ENCODE measurements around the gene TBC1D8.
"Not testable (repeated sequence)": the region's sequence is repeated elsewhere in the genome, so short reads cannot be mapped to it uniquely, and the experiment has no call there.

Gene TBC1D8

GRCh38 chr2:101063352-101064124 is 87.6 kb downstream of the TBC1D8 start:
- DNase-seq = no peak

GRCh38 chr2:101058386-101058785 is 92.8 kb downstream of the TBC1D8 start:
- no peak for DNase-seq

GRCh38 chr2:101057051-101057933 is 93.9 kb downstream of the TBC1D8 start:
- no peak for DNase-seq

GRCh38 chr2:101053117-101053516 is 98.1 kb downstream of the TBC1D8 start:
- no peak for DNase-seq

- DNase-seq = no peak
These were observed 99.0 kb downstream of the TBC1D8 start for GRCh38 chr2:101052147-101052546.

- not testable (repeated sequence) for DNase-seq
These were observed 100.3 kb downstream of the TBC1D8 start for GRCh38 chr2:101050886-101051285.

GRCh38 chr2:101048756-101049155 is 102.4 kb downstream of the TBC1D8 start:
- DNase-seq = no peak

GRCh38 chr2:101047774-101048173 is 103.4 kb downstream of the TBC1D8 start:
- no peak for DNase-seq

- DNase-seq = no peak
These were observed 104.0 kb downstream of the TBC1D8 start for GRCh38 chr2:101047075-101047766.

- DNase-seq = no peak
These were observed 105.9 kb downstream of the TBC1D8 start for GRCh38 chr2:101045330-101045729.

- peak; percentile 51 for DNase-seq
These were observed 109.8 kb downstream of the TBC1D8 start for GRCh38 chr2:101041413-101041812.

- no peak for DNase-seq
These were observed 110.4 kb downstream of the TBC1D8 start for GRCh38 chr2:101040761-101041160.

- DNase-seq = no peak
These were observed 111.1 kb downstream of the TBC1D8 start for GRCh38 chr2:101040072-101040471.

- peak; percentile 78 for DNase-seq
These were observed 112.5 kb downstream of the TBC1D8 start for GRCh38 chr2:101038455-101039255.

GRCh38 chr2:101037161-101037755 is 113.9 kb downstream of the TBC1D8 start:
- DNase-seq = no peak

- peak; percentile 59 for DNase-seq
These were observed 114.6 kb downstream of the TBC1D8 start for GRCh38 chr2:101036562-101036961.

- no peak for DNase-seq
These were observed 119.0 kb downstream of the TBC1D8 start for GRCh38 chr2:101032084-101032776.

- peak; percentile 20 for DNase-seq
These were observed 120.2 kb downstream of the TBC1D8 start for GRCh38 chr2:101030866-101031554.

GRCh38 chr2:101027852-101028251 is 123.3 kb downstream of the TBC1D8 start:
- DNase-seq = no peak

- no peak for DNase-seq
These were observed 124.2 kb downstream of the TBC1D8 start for GRCh38 chr2:101026923-101027469.

Data from OCI-M1 (cell line).